ENCODE measurements around the gene SH3BGR.

The SH3BGR gene

DNA sequence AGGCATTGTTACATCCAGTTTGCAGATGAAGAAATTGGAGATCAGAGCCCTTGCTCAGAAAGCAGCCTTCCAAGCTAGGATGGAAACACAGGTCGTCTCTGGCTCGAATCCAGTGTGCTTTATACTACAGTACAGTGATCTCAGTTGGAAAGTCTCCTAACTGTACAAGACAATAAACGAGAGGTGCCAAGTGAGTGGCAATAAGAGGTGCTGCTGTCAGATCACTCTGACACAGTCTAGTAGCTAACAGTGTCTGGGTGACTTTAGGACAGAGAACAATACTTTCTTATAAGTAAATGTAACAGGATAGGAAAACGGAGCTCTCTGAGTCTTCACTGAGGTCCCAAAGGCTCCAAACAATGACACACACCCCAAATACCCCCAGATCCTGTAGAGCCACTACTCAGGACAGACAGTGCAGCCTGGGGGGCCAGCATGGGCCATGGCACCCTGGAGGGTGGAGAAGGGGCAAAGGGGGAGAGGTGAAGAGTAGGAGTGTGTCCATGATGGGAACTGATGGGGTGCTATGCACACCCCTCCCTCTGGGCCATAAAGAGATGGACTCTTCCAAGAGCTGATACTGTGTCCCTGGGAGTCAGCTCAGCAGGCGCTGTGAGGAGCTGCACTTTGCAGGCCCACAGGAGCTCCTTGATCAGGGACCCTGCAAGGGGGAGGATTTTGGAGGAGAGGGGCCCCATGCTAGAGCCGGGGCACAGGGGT is 3.3 kb downstream of the SH3BGR start:
- DNase-seq (ENCODE audit: low read depth in 2 of 3, low spot score in 1 of 3): no peak

DNA sequence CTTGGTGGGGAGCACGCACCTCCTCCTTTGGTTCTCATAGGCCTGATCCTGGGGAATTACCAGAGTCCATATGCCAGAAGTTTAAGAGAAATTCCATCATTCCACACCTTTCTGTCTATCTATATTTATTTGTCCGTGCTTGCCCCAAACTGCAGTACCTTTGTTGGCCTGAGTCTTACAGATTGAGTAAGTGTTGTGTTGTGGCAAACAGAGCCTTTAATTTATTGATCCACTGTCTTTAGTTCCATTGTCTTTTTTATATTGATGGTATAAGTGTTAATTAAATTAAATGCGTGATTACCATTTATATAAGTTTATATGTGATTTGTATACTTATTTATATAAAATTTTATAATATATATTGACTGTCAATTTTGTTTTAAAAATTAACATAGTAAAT is 4.9 kb downstream of the SH3BGR start:
- DNase-seq (ENCODE audit: low read depth in 2 of 3, low spot score in 1 of 3): no peak

GRCh38 chr21:39461419-39461818 is 9.6 kb downstream of the SH3BGR start:
- no peak for DNase-seq (ENCODE audit: low read depth in 2 of 3, low spot score in 1 of 3)

- no peak for DNase-seq (ENCODE audit: low read depth in 2 of 3, low spot score in 1 of 3)
Measured at GRCh38 chr21:39463308-39463707, 11.5 kb downstream of the SH3BGR start.

GRCh38 chr21:39466584-39466983 is 14.8 kb downstream of the SH3BGR start:
- no peak for DNase-seq (ENCODE audit: low read depth in 2 of 3, low spot score in 1 of 3)

DNA sequence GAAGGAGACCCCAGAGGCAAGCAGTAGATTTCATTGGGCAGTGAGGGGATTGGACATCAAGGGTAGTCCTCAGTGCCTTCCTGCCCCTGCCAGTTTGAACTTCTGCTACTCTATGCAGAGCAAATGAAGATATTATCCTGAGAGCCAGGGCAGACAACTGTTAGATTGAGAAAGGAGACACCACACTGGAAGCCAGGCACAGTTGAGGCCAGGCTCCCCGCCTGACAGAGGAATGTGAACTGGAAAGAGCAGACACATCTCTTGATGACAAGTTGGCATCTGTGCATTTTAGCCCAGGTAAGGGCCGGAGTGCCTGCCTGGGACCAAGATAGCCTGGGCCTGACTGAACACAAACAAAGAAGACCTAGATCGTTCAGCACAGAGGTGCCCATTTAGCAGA is 16.0 kb downstream of the SH3BGR start:
- no peak for DNase-seq (ENCODE audit: low read depth in 2 of 3, low spot score in 1 of 3)

DNA sequence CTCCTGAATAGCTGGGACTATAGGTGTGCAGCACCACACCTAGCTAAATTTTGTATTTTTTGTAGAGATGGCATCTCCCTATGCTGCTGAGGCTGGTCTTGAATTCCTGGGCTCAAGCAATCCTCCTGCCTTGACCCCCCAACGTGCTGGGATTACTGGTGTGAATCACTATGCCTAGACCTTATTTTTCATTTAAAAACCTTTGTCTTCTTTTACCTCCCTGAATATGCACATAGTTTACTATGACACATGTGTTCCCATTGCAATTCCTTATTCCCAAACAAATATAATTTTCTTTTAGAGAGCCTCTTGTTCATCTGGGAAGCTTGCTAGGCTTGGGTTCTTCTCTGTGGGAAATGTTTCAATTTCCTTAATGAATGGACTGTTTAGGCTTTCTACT is 16.8 kb downstream of the SH3BGR start:
- DNase-seq (ENCODE audit: low read depth in 2 of 3, low spot score in 1 of 3): no peak

- DNase-seq (ENCODE audit: low read depth in 2 of 3, low spot score in 1 of 3): no peak
Measured at GRCh38 chr21:39471598-39471997, 19.8 kb downstream of the SH3BGR start.

- no peak for DNase-seq (ENCODE audit: low read depth in 2 of 3, low spot score in 1 of 3)
Measured at GRCh38 chr21:39472786-39473185, 21.0 kb downstream of the SH3BGR start.

DNA sequence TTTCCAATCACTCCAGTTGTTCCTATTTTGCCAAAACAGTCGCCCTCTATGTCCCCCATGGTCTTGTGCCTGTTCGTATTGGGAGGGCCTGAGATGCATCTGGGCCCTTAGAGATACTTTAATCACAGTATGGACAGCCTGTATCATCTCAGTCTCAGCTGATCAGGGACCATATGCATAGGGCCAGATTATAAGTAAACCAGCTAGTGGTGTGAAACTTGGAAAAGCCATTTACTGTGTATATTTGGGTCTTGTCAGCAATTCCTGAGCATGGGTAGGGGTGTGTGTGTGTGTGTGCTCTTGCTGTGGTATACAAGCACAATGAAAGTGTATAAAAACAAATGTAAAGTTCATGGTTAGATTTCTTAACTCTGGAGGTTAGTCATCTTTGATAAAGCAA is 22.8 kb downstream of the SH3BGR start:
- no peak for DNase-seq (ENCODE audit: low read depth in 2 of 3, low spot score in 1 of 3)

GRCh38 chr21:39479164-39479813 is 27.5 kb downstream of the SH3BGR start:
- DNase-seq (ENCODE audit: low read depth in 2 of 3, low spot score in 1 of 3): no peak

DNA sequence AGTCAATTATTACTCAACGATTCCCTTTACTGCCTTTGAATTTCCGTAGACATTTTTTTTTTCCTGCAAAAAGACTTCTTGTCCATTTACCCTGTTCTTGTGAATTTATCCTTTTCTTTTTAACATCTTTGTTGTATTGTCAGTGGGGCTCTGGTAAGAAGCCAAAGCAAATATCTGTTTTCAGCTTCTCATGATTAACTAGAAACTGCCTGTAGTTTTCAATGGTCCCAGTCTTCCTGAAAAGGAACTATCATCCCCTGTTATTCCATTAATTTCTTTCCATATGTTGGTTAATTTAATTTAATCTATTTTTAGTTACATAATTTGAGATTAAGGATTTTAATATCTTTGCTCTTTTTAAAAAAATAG is 28.0 kb downstream of the SH3BGR start:
- no peak for DNase-seq (ENCODE audit: low read depth in 2 of 3, low spot score in 1 of 3)

DNA sequence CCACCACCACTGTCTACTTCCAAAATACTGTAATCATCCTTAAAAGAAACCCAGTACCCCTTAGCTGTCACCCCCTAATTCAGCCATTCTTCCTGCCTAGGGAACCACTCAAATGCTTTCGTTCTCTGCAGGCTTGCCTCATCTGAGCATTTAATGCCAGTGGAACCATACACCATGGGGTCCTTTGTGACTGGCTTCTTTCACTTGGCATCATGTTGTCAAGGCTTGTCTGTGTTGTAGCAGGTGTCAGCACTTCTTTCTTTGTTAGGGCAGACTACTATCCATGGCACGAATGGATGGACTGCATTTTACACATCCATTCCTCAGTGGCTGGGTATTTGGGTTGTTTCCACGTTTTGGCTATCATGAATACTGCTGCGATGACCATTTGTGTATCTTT is 28.5 kb downstream of the SH3BGR start:
- DNase-seq (ENCODE audit: low read depth in 2 of 3, low spot score in 1 of 3): no peak

DNA sequence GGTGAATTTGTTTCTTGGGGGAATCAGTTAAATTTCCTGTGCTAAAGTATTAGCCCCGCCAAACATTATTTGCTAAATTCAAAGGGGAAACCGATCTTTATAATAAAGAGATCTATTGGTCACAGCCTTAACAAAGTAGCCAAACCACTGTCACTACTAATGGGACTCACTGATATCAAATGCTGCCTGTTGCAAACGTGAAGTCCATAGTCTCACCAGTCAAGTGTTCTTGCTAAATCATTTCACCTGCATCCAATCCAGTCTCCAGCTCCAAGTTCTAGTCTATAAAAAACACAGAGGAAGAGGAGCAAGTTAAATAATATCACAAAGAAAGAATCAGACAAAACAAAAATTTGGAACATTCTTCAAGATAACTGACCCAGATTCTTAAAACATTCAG is 30.1 kb downstream of the SH3BGR start:
- no peak for DNase-seq (ENCODE audit: low read depth in 2 of 3, low spot score in 1 of 3)

DNA sequence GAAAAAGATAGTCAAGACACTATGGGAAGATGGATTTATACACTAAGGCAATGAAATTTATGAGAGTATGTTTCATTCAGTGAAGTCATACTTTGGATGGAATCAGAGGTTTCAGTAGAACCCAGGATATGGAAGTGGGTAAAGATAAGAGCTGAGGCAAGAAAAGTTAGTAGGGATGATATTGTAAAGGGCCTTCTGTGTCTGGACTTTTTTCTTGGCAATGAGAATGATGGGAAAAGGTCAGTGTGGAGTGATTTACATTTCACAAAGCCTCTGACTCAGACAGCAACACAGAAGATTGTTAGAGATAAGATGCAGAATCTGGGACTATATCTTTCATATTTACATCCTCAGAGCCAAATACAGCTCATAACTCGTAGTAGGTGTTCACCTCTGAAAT is 32.1 kb downstream of the SH3BGR start:
- no peak for DNase-seq (ENCODE audit: low read depth in 2 of 3, low spot score in 1 of 3)

DNA sequence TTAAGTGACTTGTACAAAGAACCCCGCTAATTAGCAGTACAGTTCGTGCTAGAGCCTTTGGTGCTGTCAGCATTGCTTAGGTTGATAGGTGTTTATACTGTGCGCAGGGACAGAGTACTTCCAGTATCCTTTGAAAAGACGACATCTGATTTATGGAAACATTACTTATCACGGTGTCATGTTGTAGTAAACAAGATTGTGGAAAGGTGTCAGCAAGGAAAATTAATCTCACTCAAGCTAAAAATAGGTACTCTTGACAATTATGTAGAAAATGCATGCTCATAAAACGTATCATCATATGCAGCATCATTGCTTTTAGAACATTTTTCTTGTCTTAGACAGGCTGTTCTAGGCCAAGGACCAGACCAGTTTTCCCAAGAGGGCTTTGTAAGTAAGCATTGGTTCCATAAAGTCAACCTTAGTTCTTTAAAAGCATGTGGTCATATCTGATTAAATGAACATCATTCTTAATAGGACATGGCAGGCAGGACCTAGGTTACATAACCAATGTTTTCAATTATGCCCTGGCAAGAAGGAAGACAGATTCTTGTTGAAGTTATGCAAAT is 33.0 kb downstream of the SH3BGR start:
- no peak for DNase-seq (ENCODE audit: low read depth in 2 of 3, low spot score in 1 of 3)

DNA sequence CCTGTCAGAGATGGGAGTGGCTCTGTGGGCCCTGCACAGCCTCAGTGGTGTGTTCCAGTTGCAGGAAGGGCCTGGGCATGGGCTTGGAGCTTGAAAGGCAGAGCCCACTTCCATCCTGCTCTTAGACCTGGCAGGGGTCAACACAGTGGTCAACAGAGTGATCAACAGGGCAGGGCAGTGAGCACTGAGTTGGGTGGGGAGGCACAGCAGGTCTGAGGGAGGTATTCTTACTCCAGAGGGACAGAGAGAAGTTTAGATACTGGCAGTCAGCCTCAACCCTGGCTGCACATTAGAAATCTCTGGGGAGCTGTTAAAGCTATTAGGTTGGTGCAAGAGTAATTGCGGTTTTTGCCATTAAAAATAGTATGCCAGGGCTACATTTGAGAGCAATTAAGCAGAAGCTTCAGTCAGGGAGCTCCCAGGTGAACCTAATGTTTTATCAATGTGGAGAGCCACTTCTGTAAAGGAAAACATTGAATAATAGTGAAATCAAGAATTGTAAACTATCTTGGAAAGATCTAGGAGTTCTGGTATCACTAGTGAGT is 37.7 kb downstream of the SH3BGR start:
- DNase-seq (ENCODE audit: low read depth in 2 of 3, low spot score in 1 of 3): no peak

DNA sequence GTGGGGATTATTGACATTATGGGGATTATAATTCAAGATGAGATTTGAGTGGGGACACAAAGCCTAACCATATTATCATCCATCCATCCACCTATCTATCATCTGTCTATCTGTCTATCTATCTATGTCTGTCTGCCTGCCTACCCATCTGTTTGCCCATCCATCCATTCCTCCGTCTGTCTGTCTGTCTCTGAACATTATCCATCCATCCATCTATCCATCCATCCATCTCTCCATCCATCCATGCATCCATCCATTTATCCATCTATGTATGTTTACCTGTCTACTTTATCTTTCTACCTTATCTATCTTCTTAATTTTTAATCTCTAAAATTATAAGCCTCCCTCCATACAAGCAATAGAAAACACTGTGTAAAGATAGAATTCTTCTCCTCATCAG is 47.4 kb downstream of the SH3BGR start:
- no peak for DNase-seq (ENCODE audit: low read depth in 2 of 3, low spot score in 1 of 3)

DNA sequence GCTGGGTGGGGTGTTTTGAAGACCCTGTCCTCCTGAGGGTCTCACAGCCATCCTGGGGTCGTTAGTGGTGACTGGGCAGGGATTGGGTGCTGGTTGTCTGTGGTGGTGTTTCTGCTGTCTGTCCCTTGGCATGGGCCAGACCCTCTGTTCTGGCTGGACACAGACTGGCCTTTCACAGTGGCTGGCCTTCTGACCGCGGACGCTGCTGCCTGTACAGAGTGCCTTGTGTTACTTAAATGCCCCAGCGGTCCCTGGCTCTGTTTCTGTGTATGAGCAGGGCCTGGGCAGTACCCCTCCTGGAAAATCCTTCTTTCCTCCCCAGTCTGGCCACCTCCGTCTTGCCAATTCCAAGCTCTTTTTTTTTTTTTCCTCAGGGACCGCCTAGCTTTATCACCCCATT is 50.9 kb downstream of the SH3BGR start:
- DNase-seq (ENCODE audit: low read depth in 2 of 3, low spot score in 1 of 3): no peak

GRCh38 chr21:39503123-39503762 is 51.5 kb downstream of the SH3BGR start:
- DNase-seq (ENCODE audit: low read depth in 2 of 3, low spot score in 1 of 3): no peak

DNA sequence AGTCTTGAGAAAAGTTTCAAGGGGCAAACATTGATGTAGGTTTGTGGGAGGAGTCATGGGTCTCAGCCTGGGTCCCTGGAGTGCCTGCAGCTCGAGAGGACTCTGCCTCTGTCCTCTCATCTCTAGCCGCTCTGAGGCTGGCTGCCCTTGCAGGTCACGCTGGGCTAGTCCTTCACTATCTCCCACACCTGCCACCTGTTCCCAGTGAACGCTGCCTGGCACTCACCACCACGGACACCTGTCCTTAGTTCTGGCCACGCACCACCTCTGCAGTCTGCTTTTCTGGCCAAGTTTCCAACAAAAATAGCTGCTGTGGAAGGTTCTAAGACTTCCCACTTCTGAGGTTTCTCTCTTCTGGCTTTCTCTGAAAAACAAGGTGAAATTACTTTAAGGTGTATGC is 52.5 kb downstream of the SH3BGR start:
- DNase-seq (ENCODE audit: low read depth in 2 of 3, low spot score in 1 of 3): no peak

DNA sequence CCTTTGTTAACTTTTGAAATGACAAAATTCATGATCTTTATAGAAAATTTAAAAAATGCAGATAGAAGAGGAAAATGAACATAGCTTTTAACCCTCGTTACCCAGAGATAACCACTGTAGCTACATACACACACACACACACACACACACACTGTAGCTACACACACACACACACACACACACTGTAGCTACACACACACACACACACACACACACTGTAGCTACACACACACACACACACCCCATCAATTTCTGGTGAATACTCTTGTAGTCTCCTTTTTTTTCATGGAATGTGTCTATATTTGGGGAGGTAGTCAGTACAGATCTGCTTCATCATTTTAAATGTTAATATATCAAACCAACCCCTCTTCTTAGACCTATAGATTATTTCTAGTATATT is 58.5 kb downstream of the SH3BGR start:
- no peak for DNase-seq (ENCODE audit: low read depth in 2 of 3, low spot score in 1 of 3)

Data from stimulated activated CD4-positive, alpha-beta T cell treated with anti-CD3 and anti-CD28 coated beads, Interleukin-12 subunit alpha, Interleukin-12 subunit beta, amount 100 ng/mL, for 48 hours (primary cell).